ENCODE results near the gene MYCBP2.

MYCBP2 gene

DNA sequence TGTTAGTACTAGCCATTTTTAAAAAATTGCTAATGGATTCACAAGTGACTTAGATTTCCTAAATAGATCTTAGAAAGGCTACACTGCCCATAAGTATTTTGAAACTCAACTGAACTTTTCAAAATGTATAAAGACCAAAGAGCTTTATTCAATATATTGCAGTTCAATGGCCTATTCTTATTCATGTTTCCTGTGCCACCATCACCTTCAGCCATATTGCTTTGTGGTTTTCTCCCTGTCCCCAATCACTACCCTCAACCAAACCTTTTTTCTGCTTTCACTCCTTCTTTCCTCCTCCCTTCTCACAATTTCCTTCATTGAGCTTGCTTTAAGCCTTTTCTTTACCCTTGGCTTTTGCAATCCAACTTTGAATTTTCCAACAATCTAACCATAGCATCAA lies 100.9 kb downstream of the MYCBP2 start:
- Histone ChIP-seq H3K27ac (ENCODE audit: insufficient read depth in 1 of 2, low read depth in 1 of 2, low read length in 2 of 2, poor library complexity in 1 of 2, severe bottlenecking in 2 of 2) (no peak overlapping the region), H3K9me3 (ENCODE audit: control extremely low read depth in 1 of 5, control insufficient read depth in 4 of 5, insufficient read depth in 2 of 5, low read depth in 1 of 5, low read length in 4 of 5) (no peaks in the 10 kb centered on the region), H3K36me3 (ENCODE audit: control insufficient read depth in 4 of 4, insufficient read depth in 4 of 4, low read length in 3 of 4) (peaks cover 9 to 37% (median 21%) of the 10 kb centered on the region in 4 experiments), H3K4me1 (ENCODE audit: control extremely low read depth in 1 of 4, control insufficient read depth in 4 of 4, insufficient read depth in 4 of 4, low read length in 3 of 4) (no peaks in the 10 kb centered on the region), H3K4me3 (ENCODE audit: control insufficient read depth in 1 of 7, extremely low read depth in 1 of 7, insufficient read depth in 4 of 7, low read depth in 2 of 7, low read length in 6 of 7) (no peak overlapping the region), H3K27me3 (replicated peaks in 2 of 5; ENCODE audit: control insufficient read depth in 4 of 5, insufficient read depth in 5 of 5, low read length in 4 of 5) (no peaks in the 10 kb centered on the region)
- ChIA-PET CTCF (interaction anchor here (1.2 kb wide), 1 partner anchor 36 kb away, joined by 3 read pairs; no protein-coding TSS in a partner anchor), POLR2A (no interaction called here)
- no peak for DNase-seq

- POLR2A ChIA-PET, result no interaction called here
- H3K27ac ChIP-seq (ENCODE audit: insufficient read depth in 1 of 2, low read depth in 1 of 2, low read length in 2 of 2, poor library complexity in 1 of 2, severe bottlenecking in 2 of 2), result no peak overlapping the region
- DNase-seq, result peak in 2 of 3 donors; percentile 14 to 19
- peaks cover 0 to 9% (median 4%) of the 10 kb centered on the region in 4 experiments for H3K4me1 ChIP-seq (ENCODE audit: control extremely low read depth in 1 of 4, control insufficient read depth in 4 of 4, insufficient read depth in 4 of 4, low read length in 3 of 4)
- CTCF ChIA-PET, result interaction anchor here (1.1 kb wide), 1 partner anchor 20 kb away, joined by 3 read pairs; no protein-coding TSS in a partner anchor
- H3K27me3 ChIP-seq (replicated peaks in 2 of 5; ENCODE audit: control insufficient read depth in 4 of 5, insufficient read depth in 5 of 5, low read length in 4 of 5), result no peaks in the 10 kb centered on the region
- WGBS (ENCODE audit: insufficient coverage), result no CpG with 5 or more reads among the region's 3 CpGs
- no peaks in the 10 kb centered on the region for H3K9me3 ChIP-seq (ENCODE audit: control extremely low read depth in 1 of 5, control insufficient read depth in 4 of 5, insufficient read depth in 2 of 5, low read depth in 1 of 5, low read length in 4 of 5)
- H3K4me3 ChIP-seq (ENCODE audit: control insufficient read depth in 1 of 7, extremely low read depth in 1 of 7, insufficient read depth in 4 of 7, low read depth in 2 of 7, low read length in 6 of 7), result no peak overlapping the region
- H3K36me3 ChIP-seq (ENCODE audit: control insufficient read depth in 4 of 4, insufficient read depth in 4 of 4, low read length in 3 of 4), result peaks cover 9 to 42% (median 22%) of the 10 kb centered on the region in 4 experiments
These were observed 104.0 kb downstream of the MYCBP2 start for GRCh38 chr13:77222909-77223308.

- Histone ChIP-seq H3K36me3 (ENCODE audit: control insufficient read depth in 4 of 4, insufficient read depth in 4 of 4, low read length in 3 of 4) (peaks cover 9 to 44% (median 24%) of the 10 kb centered on the region in 4 experiments), H3K4me3 (ENCODE audit: control insufficient read depth in 1 of 7, extremely low read depth in 1 of 7, insufficient read depth in 4 of 7, low read depth in 2 of 7, low read length in 6 of 7) (no peak overlapping the region), H3K27ac (ENCODE audit: insufficient read depth in 1 of 2, low read depth in 1 of 2, low read length in 2 of 2, poor library complexity in 1 of 2, severe bottlenecking in 2 of 2) (no peak overlapping the region), H3K9me3 (ENCODE audit: control extremely low read depth in 1 of 5, control insufficient read depth in 4 of 5, insufficient read depth in 2 of 5, low read depth in 1 of 5, low read length in 4 of 5) (no peaks in the 10 kb centered on the region), H3K4me1 (ENCODE audit: control extremely low read depth in 1 of 4, control insufficient read depth in 4 of 4, insufficient read depth in 4 of 4, low read length in 3 of 4) (peaks cover 0 to 9% (median 4%) of the 10 kb centered on the region in 4 experiments), H3K27me3 (replicated peaks in 2 of 5; ENCODE audit: control insufficient read depth in 4 of 5, insufficient read depth in 5 of 5, low read length in 4 of 5) (no peaks in the 10 kb centered on the region)
- 100% methylated on average over 2 of the region's 3 CpGs for WGBS (ENCODE audit: insufficient coverage)
- no peak for DNase-seq
- CTCF ChIA-PET, result no interaction called here
- POLR2A ChIA-PET, result no interaction called here
These were observed 104.7 kb downstream of the MYCBP2 start for GRCh38 chr13:77222000-77222690.

DNA sequence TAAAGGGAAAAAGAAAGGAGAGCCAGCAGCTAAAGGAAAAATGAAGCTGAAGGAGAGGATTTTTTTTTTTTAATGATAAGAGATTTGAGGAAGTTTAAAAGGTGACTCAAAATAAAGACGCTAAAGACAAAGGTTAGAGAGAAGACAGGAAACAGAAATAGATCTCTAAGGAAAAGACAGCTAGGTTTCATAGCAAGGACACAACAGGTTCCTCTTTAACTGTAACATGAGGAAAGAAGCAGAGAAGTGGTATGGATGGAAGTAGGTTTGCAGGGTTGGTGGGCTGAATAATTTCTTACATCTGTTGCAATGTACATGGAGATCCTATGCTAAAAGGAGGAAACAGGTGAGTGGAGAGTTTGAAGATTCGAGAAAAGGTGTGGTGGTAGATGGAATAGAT lies 107.5 kb downstream of the MYCBP2 start:
- H3K4me1 ChIP-seq (ENCODE audit: control extremely low read depth in 1 of 4, control insufficient read depth in 4 of 4, insufficient read depth in 4 of 4, low read length in 3 of 4), result peaks cover 0 to 9% (median 4%) of the 10 kb centered on the region in 4 experiments
- no peak overlapping the region for H3K27ac ChIP-seq (ENCODE audit: insufficient read depth in 1 of 2, low read depth in 1 of 2, low read length in 2 of 2, poor library complexity in 1 of 2, severe bottlenecking in 2 of 2)
- no peaks in the 10 kb centered on the region for H3K9me3 ChIP-seq (ENCODE audit: control extremely low read depth in 1 of 5, control insufficient read depth in 4 of 5, insufficient read depth in 2 of 5, low read depth in 1 of 5, low read length in 4 of 5)
- CTCF ChIA-PET, result interaction anchor here (1.1 kb wide), 1 partner anchor 11 kb away, joined by 3 read pairs; no protein-coding TSS in a partner anchor
- POLR2A ChIA-PET, result no interaction called here
- no peaks in the 10 kb centered on the region for H3K27me3 ChIP-seq (replicated peaks in 2 of 5; ENCODE audit: control insufficient read depth in 4 of 5, insufficient read depth in 5 of 5, low read length in 4 of 5)
- DNase-seq, result peak in 2 of 3 donors; percentile 18 to 19
- peaks cover 22 to 57% (median 40%) of the 10 kb centered on the region in 4 experiments for H3K36me3 ChIP-seq (ENCODE audit: control insufficient read depth in 4 of 4, insufficient read depth in 4 of 4, low read length in 3 of 4)
- H3K4me3 ChIP-seq (ENCODE audit: control insufficient read depth in 1 of 7, extremely low read depth in 1 of 7, insufficient read depth in 4 of 7, low read depth in 2 of 7, low read length in 6 of 7), result no peak overlapping the region
- 67% methylated on average over 2 of the region's 2 CpGs for WGBS (ENCODE audit: insufficient coverage)

DNA sequence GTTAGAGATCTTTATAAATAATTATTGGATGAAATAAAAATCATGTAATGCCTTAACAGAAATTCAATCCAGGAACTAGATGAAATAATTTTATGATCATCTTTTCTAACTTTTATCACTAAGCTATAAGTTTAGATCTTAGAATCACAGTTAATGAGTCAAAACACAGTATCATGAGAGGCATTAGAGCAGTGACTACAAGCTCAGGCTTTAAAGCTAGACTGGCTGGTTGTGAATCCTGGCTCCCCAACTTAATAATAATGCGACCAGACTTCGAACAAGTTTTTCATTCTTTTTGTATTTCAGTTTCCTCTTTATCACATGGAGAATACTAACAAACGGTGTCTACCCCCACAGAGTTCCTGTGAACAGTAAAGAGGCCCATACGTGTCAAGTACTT lies 108.6 kb downstream of the MYCBP2 start:
- no peak for DNase-seq
- Histone ChIP-seq H3K4me3 (ENCODE audit: control insufficient read depth in 1 of 7, extremely low read depth in 1 of 7, insufficient read depth in 4 of 7, low read depth in 2 of 7, low read length in 6 of 7) (no peak overlapping the region), H3K4me1 (ENCODE audit: control extremely low read depth in 1 of 4, control insufficient read depth in 4 of 4, insufficient read depth in 4 of 4, low read length in 3 of 4) (peaks cover 0 to 9% (median 4%) of the 10 kb centered on the region in 4 experiments), H3K9me3 (ENCODE audit: control extremely low read depth in 1 of 5, control insufficient read depth in 4 of 5, insufficient read depth in 2 of 5, low read depth in 1 of 5, low read length in 4 of 5) (no peaks in the 10 kb centered on the region), H3K36me3 (ENCODE audit: control insufficient read depth in 4 of 4, insufficient read depth in 4 of 4, low read length in 3 of 4) (peaks cover 18 to 62% (median 44%) of the 10 kb centered on the region in 4 experiments), H3K27me3 (replicated peaks in 2 of 5; ENCODE audit: control insufficient read depth in 4 of 5, insufficient read depth in 5 of 5, low read length in 4 of 5) (no peaks in the 10 kb centered on the region), H3K27ac (ENCODE audit: insufficient read depth in 1 of 2, low read depth in 1 of 2, low read length in 2 of 2, poor library complexity in 1 of 2, severe bottlenecking in 2 of 2) (no peak overlapping the region)
- ChIA-PET CTCF (interaction anchor here (0.7 to 1.1 kb wide), 2 partner anchors 10 to 110 kb away, joined by 3 read pairs; no protein-coding TSS in a partner anchor), POLR2A (interaction anchor here (1.1 kb wide), 1 partner anchor 8 kb away, joined by 3 read pairs; no protein-coding TSS in a partner anchor)
- WGBS (ENCODE audit: insufficient coverage), result 95% methylated on average over 2 of the region's 4 CpGs

DNA sequence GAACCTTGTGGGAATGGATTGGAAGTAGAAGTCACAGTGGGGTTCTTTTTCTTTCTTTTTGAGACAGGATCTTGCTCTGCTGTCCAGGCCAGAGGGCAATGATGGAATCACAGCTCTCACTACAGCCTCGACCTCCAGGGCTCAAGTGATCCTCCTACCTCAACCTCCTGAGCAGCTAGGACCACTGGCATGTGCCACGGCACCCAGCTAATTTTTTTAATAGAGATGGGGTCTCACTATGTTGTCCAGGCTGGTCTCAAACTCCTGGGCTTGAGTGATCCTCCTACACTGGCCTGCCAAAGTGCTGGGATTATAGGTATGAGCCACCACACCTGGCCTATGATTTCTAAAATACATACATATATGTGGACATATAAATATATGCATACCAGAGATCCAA lies 111.4 kb downstream of the MYCBP2 start:
- H3K4me1 ChIP-seq (ENCODE audit: control extremely low read depth in 1 of 4, control insufficient read depth in 4 of 4, insufficient read depth in 4 of 4, low read length in 3 of 4), result peaks cover 0 to 9% (median 4%) of the 10 kb centered on the region in 4 experiments
- H3K27ac ChIP-seq (ENCODE audit: insufficient read depth in 1 of 2, low read depth in 1 of 2, low read length in 2 of 2, poor library complexity in 1 of 2, severe bottlenecking in 2 of 2), result no peak overlapping the region
- no peaks in the 10 kb centered on the region for H3K9me3 ChIP-seq (ENCODE audit: control extremely low read depth in 1 of 5, control insufficient read depth in 4 of 5, insufficient read depth in 2 of 5, low read depth in 1 of 5, low read length in 4 of 5)
- ChIA-PET CTCF (no interaction called here), POLR2A (no interaction called here)
- no peak overlapping the region for H3K4me3 ChIP-seq (ENCODE audit: control insufficient read depth in 1 of 7, extremely low read depth in 1 of 7, insufficient read depth in 4 of 7, low read depth in 2 of 7, low read length in 6 of 7)
- H3K36me3 ChIP-seq (ENCODE audit: control insufficient read depth in 4 of 4, insufficient read depth in 4 of 4, low read length in 3 of 4), result peaks cover 20 to 65% (median 44%) of the 10 kb centered on the region in 4 experiments
- H3K27me3 ChIP-seq (replicated peaks in 2 of 5; ENCODE audit: control insufficient read depth in 4 of 5, insufficient read depth in 5 of 5, low read length in 4 of 5), result no peaks in the 10 kb centered on the region
- WGBS (ENCODE audit: insufficient coverage), result 71% methylated on average over 1 of the region's 2 CpGs
- no peak for DNase-seq

DNA sequence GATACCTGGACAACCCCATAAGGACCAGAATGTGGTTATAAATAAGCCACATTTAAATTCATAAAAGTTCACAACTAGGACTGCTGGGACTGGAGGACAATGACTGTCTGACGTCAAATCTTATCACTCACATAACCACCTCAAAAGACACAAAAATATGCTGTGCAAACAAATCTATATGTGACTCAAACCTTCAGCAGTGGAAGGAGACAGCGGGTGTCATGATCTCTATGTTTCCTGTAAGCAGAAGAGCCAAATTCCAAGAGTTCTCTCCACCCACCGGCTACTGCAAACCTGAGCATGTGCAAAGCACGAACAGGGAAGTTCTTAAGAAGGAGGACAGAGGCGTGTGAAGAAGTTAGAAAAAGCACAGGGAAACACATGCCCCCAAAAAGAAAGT lies 113.2 kb downstream of the MYCBP2 start:
- CTCF ChIA-PET, result no interaction called here
- WGBS (ENCODE audit: insufficient coverage), result 96% methylated on average over 4 of the region's 5 CpGs
- H3K36me3 ChIP-seq (ENCODE audit: control insufficient read depth in 4 of 4, insufficient read depth in 4 of 4, low read length in 3 of 4), result peaks cover 22 to 72% (median 53%) of the 10 kb centered on the region in 4 experiments

More for the DNA sequence above, 113.2 kb downstream of the MYCBP2 start:
- DNase-seq, result no peak
- H3K4me3 ChIP-seq (ENCODE audit: control insufficient read depth in 1 of 7, extremely low read depth in 1 of 7, insufficient read depth in 4 of 7, low read depth in 2 of 7, low read length in 6 of 7), result no peak overlapping the region
- H3K27ac ChIP-seq (ENCODE audit: insufficient read depth in 1 of 2, low read depth in 1 of 2, low read length in 2 of 2, poor library complexity in 1 of 2, severe bottlenecking in 2 of 2), result no peak overlapping the region
- no peaks in the 10 kb centered on the region for H3K27me3 ChIP-seq (replicated peaks in 2 of 5; ENCODE audit: control insufficient read depth in 4 of 5, insufficient read depth in 5 of 5, low read length in 4 of 5)
- POLR2A ChIA-PET, result no interaction called here
- H3K9me3 ChIP-seq (ENCODE audit: control extremely low read depth in 1 of 5, control insufficient read depth in 4 of 5, insufficient read depth in 2 of 5, low read depth in 1 of 5, low read length in 4 of 5), result no peaks in the 10 kb centered on the region
- no peaks in the 10 kb centered on the region for H3K4me1 ChIP-seq (ENCODE audit: control extremely low read depth in 1 of 4, control insufficient read depth in 4 of 4, insufficient read depth in 4 of 4, low read length in 3 of 4)

Data from common myeloid progenitor, CD34-positive (primary cell).